ENCODE measurements around the gene GPR108.

DNA sequence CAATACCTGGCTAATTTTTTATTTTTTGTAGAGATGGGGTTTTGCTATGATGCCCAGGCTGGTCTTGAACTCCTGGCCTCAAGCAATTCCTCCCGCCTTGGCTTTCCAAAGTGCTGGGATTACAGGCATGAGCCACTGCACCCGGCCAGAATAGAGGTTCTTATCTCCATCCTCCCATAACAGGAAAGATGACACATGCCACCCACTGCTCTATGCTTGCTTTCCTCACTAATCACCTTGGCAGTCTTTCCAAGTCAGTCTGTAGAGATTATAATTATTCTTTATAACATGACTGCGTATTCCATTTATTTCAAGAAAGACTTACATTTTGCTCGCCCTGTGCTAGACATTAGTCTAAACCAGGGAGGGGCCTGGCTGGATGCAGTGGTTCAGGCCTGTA, 41.8 kb upstream of the GPR108 start:
- TF ChIP-seq EP300 (IDR thresholded peaks at IDR 0.05) (no peak), POLR2A (IDR thresholded peaks at IDR 0.05; ENCODE audit: low read depth) (no peak), POLR2AphosphoS5 (IDR thresholded peaks at IDR 0.05) (no peak)
- TF ChIP-seq, protein P1, sequence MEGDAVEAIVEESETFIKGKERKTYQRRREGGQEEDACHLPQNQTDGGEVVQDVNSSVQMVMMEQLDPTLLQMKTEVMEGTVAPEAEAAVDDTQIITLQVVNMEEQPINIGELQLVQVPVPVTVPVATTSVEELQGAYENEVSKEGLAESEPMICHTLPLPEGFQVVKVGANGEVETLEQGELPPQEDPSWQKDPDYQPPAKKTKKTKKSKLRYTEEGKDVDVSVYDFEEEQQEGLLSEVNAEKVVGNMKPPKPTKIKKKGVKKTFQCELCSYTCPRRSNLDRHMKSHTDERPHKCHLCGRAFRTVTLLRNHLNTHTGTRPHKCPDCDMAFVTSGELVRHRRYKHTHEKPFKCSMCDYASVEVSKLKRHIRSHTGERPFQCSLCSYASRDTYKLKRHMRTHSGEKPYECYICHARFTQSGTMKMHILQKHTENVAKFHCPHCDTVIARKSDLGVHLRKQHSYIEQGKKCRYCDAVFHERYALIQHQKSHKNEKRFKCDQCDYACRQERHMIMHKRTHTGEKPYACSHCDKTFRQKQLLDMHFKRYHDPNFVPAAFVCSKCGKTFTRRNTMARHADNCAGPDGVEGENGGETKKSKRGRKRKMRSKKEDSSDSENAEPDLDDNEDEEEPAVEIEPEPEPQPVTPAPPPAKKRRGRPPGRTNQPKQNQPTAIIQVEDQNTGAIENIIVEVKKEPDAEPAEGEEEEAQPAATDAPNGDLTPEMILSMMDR (IDR thresholded peaks at IDR 0.05), result no peak
